Measurements from ENCODE around the gene GNG13. TPM values are rescaled to one million over a fixed set of nuclear protein-coding genes. Genes with fewer than 3 reads are reported as not detected.

GNG13 gene
- total and polyA plus RNA-seq, 9 of the 15 experiments (the other 6 are each of a cell fraction or from before 2014, with no cell fraction given), result not detected

DNA sequence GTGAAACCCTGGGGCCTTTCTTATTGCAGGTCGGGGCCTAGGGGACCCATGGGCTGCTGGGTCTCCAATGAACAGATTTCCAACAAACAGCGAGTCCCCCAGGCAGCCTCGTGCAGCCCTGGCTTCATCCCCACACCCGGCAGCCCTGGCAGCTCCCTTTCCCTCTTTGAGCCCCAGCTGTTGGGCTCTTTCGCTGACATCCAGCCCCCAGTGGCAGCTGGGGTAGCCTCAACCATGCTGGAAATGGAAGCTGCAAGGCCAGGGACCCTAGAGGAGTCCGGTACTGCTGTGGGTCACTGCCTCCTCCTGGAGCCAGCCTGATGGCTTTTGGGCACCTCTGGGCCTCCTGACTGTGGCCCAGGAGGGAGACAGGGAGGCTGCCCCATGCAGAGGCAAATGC lies 18.3 kb downstream of the GNG13 start (continued):
- TF ChIP-seq CHD7 (IDR thresholded peaks at IDR 0.05; ENCODE audit: low read depth, low read length), result no peak

Data from K562 (cell line).